GM12873 (cell line): ENCODE results near the gene KCNQ4.

ENCODE experiments used
- CTCF ChIP-seq: IDR thresholded peaks from 2 replicates; pipeline ENCODE4 v1.5.1; 2012; ENCODE audit warnings: low read depth, mild to moderate bottlenecking, moderate library complexity, low read length, control low read depth; ENCODE audit not compliant: insufficient read depth; ENCODE audit errors: missing control alignments

KCNQ4 gene

GRCh38 chr1:40802078-40802741 is 18.6 kb downstream of the KCNQ4 start:
- no peak for TF ChIP-seq CTCF

GRCh38 chr1:40802742-40803113 is 19.1 kb downstream of the KCNQ4 start:
- no peak for TF ChIP-seq CTCF

- TF ChIP-seq CTCF = no peak
Observed at GRCh38 chr1:40803447-40803846, 19.9 kb downstream of the KCNQ4 start.

GRCh38 chr1:40803902-40804301 is 20.3 kb downstream of the KCNQ4 start:
- no peak for TF ChIP-seq CTCF

GRCh38 chr1:40806240-40806639 is 22.7 kb downstream of the KCNQ4 start:
- TF ChIP-seq CTCF = no peak

GRCh38 chr1:40806731-40807695 is 23.4 kb downstream of the KCNQ4 start:
- TF ChIP-seq CTCF = no peak

- no peak for TF ChIP-seq CTCF
Observed at GRCh38 chr1:40808002-40808401, 24.4 kb downstream of the KCNQ4 start.
